OCI-LY7 (cell line): ENCODE measurements around the gene CCNL1. TPM values are rescaled to one million over a fixed set of nuclear protein-coding genes. Genes with fewer than 3 reads are reported as not detected.

Source experiments
- BruUV-seq: library from RNA; stranded (reverse); fragments of 400-500 nt; replicated peaks from 2 replicates; lab custom pipeline; 2021; lab: Mats Ljungman, UMichigan
- CTCF ChIA-PET: fragments of 300-600 bp; sonication (Branson Sonifier 250); formaldehyde crosslinking; loops from one replicate; lab custom pipeline; 2022; ENCODE audit warnings: antibody characterized with exemption; ENCODE audit not compliant: unreplicated experiment; lab: Charles Lee
- POLR2A ChIA-PET: fragments of 300-600 bp; sonication (Branson Sonifier 250); formaldehyde crosslinking; loops from one replicate; lab custom pipeline; 2022; ENCODE audit warnings: antibody characterized with exemption; lab: Charles Lee
- DNase-seq: peaks from one replicate; pipeline ENCODE4 v3.0.0-alpha.2; 2015; ENCODE audit warnings: low spot score
- H2AFZ ChIP-seq: fragments of 200-600 bp; sonication (generic), shearing (Covaris generic); 2 replicates; pipeline ENCODE4 v1.6.1; 2014; ENCODE audit warnings: mild to moderate bottlenecking, antibody characterized with exemption, low read length, moderate library complexity
- H3K27ac ChIP-seq: fragments of 200-600 bp; sonication (generic); 2 replicates; pipeline ENCODE4 v1.5.1; 2014; ENCODE audit warnings: mixed run types, low read depth, mild to moderate bottlenecking, moderate library complexity, low read length, inconsistent platforms; ENCODE audit not compliant: poor library complexity, severe bottlenecking
- H3K36me3 ChIP-seq: fragments of 200-600 bp; sonication (generic); 2 replicates; pipeline ENCODE4 v1.6.1; 2014; ENCODE audit warnings: mild to moderate bottlenecking, antibody characterized with exemption, low read length, moderate library complexity, mixed read lengths; ENCODE audit not compliant: insufficient read depth
- H3K4me1 ChIP-seq: fragments of 200-600 bp; sonication (generic); 2 replicates; pipeline ENCODE4 v1.5.1; 2014; ENCODE audit warnings: mild to moderate bottlenecking, low read length; ENCODE audit not compliant: insufficient read depth, poor library complexity, severe bottlenecking
- H3K4me2 ChIP-seq: fragments of 200-600 bp; sonication (generic); 2 replicates; pipeline ENCODE4 v1.6.1; 2014; ENCODE audit warnings: mild to moderate bottlenecking, low read length
- H3K4me3 ChIP-seq: fragments of 200-600 bp; sonication (generic); 2 replicates; pipeline ENCODE4 v1.5.1; 2014; ENCODE audit warnings: mild to moderate bottlenecking, low read depth, low read length; ENCODE audit not compliant: poor library complexity, severe bottlenecking
- H3K79me2 ChIP-seq: fragments of 200-600 bp; sonication (generic); 2 replicates; pipeline ENCODE4 v1.6.1; 2016; ENCODE audit warnings: low read depth, mild to moderate bottlenecking, low read length, moderate library complexity, mixed read lengths; ENCODE audit not compliant: insufficient read depth
- H3K9me2 ChIP-seq: fragments of 200-600 bp; sonication (generic); 2 replicates; pipeline ENCODE4 v1.6.1; 2016; ENCODE audit warnings: mild to moderate bottlenecking, low read length, mixed read lengths; ENCODE audit not compliant: insufficient read depth
- H3K9me3 ChIP-seq: fragments of 200-600 bp; sonication (generic); 2 replicates; pipeline ENCODE4 v1.6.1; 2014; ENCODE audit warnings: mild to moderate bottlenecking, mixed run types, low read length, mixed read lengths
- H4K20me1 ChIP-seq: fragments of 200-600 bp; sonication (generic); 2 replicates; pipeline ENCODE4 v1.6.1; 2014; ENCODE audit warnings: mild to moderate bottlenecking, antibody characterized with exemption, low read length, moderate library complexity, mixed read lengths; ENCODE audit not compliant: insufficient read depth
- CTCF ChIP-seq: fragments of 200-600 bp; sonication (generic); conservative IDR thresholded peaks from 2 replicates; pipeline ENCODE4 v1.5.1; 2014; ENCODE audit warnings: mild to moderate bottlenecking, antibody characterized with exemption, low read length, moderate library complexity, mixed read lengths
- EZH2phosphoT487 ChIP-seq: fragments of 200-600 bp; sonication (generic); IDR thresholded peaks from 2 replicates; pipeline ENCODE4 v1.6.1; 2018; ENCODE audit warnings: low read depth, borderline replicate concordance, mild to moderate bottlenecking, mixed run types, antibody characterized with exemption, low read length, moderate library complexity, mixed read lengths
- intact Hi-C: fragments of 100-400 bp; cut with micrococcal nuclease; formaldehyde crosslinking; loops from one replicate; pipeline ENCODE4 v1.10.0; 2022; ENCODE audit not compliant: unreplicated experiment
- total RNA-seq, 2 experiments: library from RNA; depleted of rRNA in 1 of 2; stranded (reverse); fragments of >200 nt in 1 of 2; shearing (Covaris generic) in 1 of 2; gene quantifications; 2 replicates each; pipeline ENCODE4 v1.2.3, GENCODE V29; 2014 to 2022

The CCNL1 gene
- total RNA-seq, 2 experiments from 2014 or later: 158 to 280 TPM

DNA sequence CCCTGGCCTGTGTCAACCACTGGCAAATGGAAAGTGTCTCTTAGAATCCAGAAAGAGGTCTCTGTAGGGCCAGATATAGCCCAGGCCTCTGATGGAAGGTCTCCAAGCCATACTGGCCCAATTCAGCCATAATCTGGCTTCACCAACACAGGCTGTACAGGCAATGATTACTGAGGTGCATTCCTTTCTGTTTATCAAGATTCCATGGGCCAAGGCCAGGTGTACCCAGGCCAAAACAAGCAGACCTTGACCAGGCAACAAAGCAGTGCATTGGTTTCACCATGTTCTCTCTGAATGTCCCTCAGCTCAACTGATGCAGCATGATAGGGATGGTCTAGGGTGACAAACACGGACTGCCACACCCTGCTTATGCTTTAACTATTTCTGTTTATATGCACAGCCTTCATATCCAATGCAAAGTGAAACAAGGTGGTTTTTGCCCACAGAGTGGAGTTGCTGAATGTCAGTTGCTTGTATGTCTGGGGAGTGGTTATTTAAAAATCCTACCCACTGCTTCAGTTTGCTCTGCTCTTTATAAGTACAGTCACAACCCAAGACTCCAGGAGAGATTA, 25.2 kb downstream of the CCNL1 start:
- Histone ChIP-seq H3K9me2 (no peaks in the 10 kb centered on the region), H3K79me2 (no peaks in the 10 kb centered on the region), H3K4me3 (no peak overlapping the region), H3K9me3 (no peaks in the 10 kb centered on the region), H4K20me1 (no peaks in the 10 kb centered on the region), H3K4me1 (peaks cover 9% of the 10 kb centered on the region), H3K4me2 (no peak overlapping the region), H3K36me3 (no peaks in the 10 kb centered on the region), H3K27ac (no peak overlapping the region), H2AFZ (no peak overlapping the region)
- no peak for TF ChIP-seq EZH2phosphoT487
- DNase-seq: no peak
- POLR2A ChIA-PET: interaction anchor here (4.3 kb wide), 1 partner anchor 46 kb away, joined by 23 read pairs; no protein-coding TSS in a partner anchor
- CTCF ChIA-PET: interaction anchor here (1.9 kb wide), 1 partner anchor 46 kb away, joined by 5 read pairs; no protein-coding TSS in a partner anchor
- intact Hi-C loops: no loop called here
- no TSS peak for BruUV-seq

DNA sequence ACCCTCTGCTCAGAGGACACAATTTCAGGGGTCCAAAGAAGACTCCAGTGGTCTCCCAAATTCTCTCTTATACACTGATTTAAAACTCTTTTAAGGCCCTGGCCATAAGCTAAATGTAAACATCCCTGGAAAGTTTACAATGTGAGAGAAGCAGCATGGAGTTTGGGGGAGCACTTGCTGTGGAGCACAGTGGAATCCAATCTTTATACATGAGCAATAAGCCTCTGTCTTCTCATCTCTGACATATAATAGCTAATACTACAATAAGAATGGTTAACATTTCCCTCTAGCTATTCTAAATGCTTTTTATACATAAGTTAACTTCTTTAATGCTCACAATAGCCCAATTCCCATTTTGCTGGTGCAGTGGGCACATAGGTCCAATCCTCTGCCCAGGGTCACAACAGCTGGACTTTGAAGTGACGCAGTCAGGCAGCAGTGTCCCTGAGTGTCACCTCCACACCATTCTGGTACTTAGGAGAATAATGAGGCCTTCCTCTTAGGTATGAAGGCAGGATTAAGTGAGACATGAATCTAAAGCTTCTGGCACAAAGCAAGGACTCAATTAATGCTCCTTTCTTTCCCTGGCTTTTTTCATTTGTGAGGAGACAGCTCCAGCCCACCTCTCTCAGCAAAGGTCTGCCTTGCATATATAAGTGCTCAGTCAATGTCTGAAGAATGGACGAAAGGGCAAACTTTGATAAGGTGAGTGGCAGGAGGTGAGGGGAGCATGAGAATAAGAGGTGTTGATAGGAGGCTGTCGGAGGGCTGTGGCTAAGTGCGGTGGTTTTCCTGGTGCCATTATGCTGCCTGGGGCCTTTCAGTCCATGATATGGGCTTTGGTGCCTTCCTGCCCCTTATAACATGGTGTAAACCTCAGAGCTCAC, 26.3 kb downstream of the CCNL1 start:
- no TSS peak for BruUV-seq
- Histone ChIP-seq H4K20me1 (no peaks in the 10 kb centered on the region), H3K36me3 (no peaks in the 10 kb centered on the region), H2AFZ (no peak overlapping the region), H3K79me2 (no peaks in the 10 kb centered on the region), H3K4me2 (no peak overlapping the region), H3K4me3 (no peak overlapping the region), H3K27ac (no peak overlapping the region), H3K9me3 (no peaks in the 10 kb centered on the region), H3K9me2 (no peaks in the 10 kb centered on the region), H3K4me1 (peaks cover 19% of the 10 kb centered on the region)
- TF ChIP-seq CTCF: no peak
- TF ChIP-seq EZH2phosphoT487: no peak
- POLR2A ChIA-PET: interaction anchor here (0.7 to 1.3 kb wide), 3 partner anchors 29 to 125 kb away, joined by 3 to 10 read pairs (median 6); no protein-coding TSS in a partner anchor
- CTCF ChIA-PET: no interaction called here
- intact Hi-C loops: no loop called here
- DNase-seq: no peak

DNA sequence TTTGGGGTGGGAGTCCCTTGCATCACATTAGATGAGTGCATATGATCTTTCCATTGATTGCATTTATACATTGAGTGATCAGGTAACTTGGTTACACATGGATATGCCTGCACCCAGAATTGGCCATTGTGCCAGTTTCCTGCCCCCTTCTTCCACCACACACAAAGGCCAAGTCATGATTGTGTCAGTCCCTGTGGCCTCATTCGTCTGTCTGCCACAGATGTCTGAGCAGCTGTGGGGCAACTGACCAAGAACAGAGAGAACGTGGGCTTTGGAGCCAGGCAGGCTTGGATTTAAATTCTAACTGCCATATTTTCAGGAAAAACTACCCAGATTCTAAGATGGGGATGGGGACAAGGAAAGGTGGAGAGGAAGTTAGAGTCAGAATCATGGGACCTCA, 27.0 kb downstream of the CCNL1 start:
- no peaks in the 10 kb centered on the region for H3K9me3 ChIP-seq
- CTCF ChIA-PET: interaction anchor here (0.6 kb wide), 1 partner anchor 1211 kb away, joined by 3 read pairs; no protein-coding TSS in a partner anchor
- H3K9me2 ChIP-seq: no peaks in the 10 kb centered on the region
- H3K4me2 ChIP-seq: no peak overlapping the region
- no TSS peak for BruUV-seq
- H4K20me1 ChIP-seq: no peaks in the 10 kb centered on the region
- H3K79me2 ChIP-seq: no peaks in the 10 kb centered on the region
- TF ChIP-seq EZH2phosphoT487 (no peak), CTCF (no peak)
- H3K4me3 ChIP-seq: no peak overlapping the region
- intact Hi-C loops: no loop called here
- H3K36me3 ChIP-seq: no peaks in the 10 kb centered on the region
- POLR2A ChIA-PET: interaction anchor here (0.8 to 1.3 kb wide), 2 partner anchors 28 to 43 kb away, joined by 3 to 10 read pairs; no protein-coding TSS in a partner anchor
- H2AFZ ChIP-seq: no peak overlapping the region
- no peak for DNase-seq
- H3K4me1 ChIP-seq: peaks cover 21% of the 10 kb centered on the region
- no peak overlapping the region for H3K27ac ChIP-seq
